GM19240 (cell line): ENCODE measurements around the gene CHTF18.
"Not testable (repeated sequence)": the region's sequence is repeated elsewhere in the genome, so short reads cannot be mapped to it uniquely, and the experiment has no call there.

Experiments used
- DNase-seq: peaks from one replicate; pipeline ENCODE4 v3.0.0; 2011; ENCODE audit warnings: low spot score; ENCODE audit not compliant: insufficient read length

Gene CHTF18

DNA sequence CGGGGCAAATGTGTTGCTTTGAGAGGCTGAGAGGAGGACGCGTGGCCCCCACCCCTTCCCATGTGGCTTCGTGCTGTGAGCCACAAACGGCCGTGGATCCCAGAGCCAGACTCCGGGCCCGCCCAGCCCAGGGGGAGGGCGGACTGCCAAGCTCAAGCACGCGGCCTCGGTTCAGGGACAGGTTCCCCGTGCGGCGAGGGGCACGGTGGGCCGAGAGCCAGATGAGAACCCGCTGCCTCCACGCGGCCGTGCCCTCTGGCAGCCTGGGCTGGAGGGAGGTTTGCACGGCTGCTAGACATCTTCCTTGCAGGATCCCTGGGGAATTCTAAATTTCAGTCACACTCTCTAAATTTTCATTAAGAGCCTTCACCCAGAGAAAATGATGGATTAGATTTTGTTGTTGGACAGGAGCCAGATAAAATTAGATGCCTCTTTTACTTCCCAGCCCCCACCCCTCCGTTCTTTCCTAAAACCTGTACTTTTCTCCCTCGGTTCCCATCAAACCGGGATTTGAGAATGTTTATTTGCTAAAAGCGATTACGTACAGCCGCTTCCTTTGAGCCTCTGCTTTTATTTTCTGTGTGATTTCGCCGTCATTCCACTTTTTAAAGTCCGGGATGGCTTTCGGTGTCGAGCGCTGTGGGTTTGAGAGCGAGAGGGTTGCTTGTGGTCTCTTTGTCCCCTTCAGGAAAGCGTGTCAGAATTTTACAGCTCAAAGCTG, 37.1 kb downstream of the CHTF18 start:
- DNase-seq = no peak

DNA sequence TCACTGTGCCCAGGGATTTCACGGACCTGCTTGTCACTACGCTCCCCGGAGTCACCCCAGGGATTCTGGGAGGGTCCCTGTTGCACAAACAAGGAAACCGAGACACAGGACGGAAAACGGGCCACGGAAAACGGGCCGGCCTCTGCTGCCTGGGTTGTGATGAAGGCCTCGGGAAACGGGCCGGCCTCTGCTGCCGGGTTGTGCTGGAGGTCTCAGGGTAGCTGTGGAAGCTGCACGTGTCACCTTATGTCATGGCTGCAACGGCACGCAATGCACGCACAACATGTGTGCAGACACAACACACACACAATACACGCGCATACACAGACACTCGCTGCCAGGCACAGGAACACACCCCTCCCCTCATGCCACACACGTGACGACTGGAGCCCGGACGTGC, 39.1 kb downstream of the CHTF18 start:
- no peak for DNase-seq

DNA sequence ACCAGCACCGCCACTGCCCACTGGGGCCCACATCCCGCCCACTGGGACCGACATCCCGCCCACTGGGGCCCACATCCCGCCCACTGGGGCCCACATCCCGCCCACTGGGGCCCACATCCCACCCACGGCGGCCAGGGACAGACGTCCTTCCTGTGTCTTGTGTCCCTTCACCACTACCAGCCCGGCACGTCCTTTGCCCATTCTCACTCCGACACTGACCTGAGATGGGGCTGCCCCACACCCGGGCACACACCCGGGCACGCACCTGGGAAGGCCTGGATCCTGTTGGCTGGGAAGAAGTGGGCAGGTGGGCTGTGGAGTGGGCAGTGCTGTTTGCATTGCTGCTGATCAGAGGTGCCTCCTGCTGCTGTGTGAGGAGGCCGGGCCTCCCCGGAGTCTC, 40.5 kb downstream of the CHTF18 start:
- DNase-seq = no peak

DNA sequence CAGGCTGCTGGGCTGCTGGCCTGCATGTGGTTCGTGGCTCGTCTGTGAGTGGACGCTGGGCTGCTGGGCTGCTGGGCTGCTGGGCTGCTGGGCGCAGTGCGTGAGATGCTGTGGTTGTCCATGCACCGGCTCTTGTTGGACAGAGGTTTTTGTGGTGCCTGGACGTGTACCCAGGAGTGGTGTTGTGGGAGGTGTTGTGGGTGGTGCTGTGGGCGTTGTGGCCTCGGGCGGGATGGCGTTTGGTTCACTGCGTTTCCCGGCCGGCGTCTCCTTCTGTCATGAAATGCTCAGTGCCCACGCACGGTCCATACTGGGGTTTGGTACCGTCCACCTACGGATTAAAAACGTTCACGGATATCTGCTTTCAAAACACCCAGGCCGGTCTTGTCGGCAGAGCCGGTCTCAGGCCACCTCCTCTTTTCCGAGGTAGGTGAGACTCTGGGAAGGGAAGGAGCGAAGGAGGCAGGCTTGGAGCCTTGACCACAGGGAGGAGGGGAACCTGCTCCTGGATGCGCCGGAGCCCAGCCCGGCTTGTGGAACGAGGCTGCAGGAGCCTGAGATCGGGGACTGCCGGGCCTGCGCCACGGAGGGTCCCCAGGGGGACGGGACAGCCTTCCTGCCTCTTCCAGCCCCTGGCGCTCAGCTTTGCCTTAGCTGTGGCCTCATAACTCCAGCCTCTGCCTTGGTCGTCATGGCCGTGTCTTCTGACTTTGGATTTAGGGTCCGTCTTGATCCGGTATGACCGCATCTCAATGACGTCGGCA, 41.9 kb downstream of the CHTF18 start:
- no peak for DNase-seq

DNA sequence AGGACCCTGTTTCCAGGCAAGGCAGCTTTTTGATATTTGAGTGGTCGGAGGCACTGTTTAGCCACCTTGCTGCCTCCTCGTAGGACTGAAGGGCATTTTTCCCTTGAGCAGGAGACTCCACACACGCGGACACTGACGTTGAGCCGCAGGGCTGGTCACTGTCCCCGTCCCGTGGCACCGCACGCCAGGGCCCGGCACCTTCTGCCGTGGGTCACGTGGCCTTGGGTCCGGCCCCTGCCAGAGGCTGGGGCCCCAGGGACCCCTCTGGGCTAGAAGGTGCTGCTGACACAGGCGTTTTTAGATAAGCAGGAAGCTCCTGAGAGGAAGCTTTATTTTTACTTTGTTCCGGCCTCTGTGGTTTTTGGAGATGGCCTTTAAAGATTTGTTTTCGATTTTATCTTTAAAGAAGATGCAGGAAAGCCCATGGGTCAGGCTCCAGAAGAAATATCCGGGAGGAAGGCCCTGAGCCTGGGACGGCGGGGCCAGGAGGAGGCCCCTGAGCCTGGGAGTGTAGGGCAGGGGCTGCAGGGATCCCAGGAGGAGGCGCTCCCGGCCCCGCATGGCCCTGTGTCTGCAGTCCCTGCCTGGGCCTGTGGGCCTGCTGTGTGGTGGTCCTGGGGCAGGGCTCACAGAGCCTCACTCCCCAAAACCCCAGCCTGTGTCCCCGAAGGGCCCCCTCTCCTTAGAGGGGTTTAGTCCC, 42.6 kb downstream of the CHTF18 start:
- no peak for DNase-seq

DNA sequence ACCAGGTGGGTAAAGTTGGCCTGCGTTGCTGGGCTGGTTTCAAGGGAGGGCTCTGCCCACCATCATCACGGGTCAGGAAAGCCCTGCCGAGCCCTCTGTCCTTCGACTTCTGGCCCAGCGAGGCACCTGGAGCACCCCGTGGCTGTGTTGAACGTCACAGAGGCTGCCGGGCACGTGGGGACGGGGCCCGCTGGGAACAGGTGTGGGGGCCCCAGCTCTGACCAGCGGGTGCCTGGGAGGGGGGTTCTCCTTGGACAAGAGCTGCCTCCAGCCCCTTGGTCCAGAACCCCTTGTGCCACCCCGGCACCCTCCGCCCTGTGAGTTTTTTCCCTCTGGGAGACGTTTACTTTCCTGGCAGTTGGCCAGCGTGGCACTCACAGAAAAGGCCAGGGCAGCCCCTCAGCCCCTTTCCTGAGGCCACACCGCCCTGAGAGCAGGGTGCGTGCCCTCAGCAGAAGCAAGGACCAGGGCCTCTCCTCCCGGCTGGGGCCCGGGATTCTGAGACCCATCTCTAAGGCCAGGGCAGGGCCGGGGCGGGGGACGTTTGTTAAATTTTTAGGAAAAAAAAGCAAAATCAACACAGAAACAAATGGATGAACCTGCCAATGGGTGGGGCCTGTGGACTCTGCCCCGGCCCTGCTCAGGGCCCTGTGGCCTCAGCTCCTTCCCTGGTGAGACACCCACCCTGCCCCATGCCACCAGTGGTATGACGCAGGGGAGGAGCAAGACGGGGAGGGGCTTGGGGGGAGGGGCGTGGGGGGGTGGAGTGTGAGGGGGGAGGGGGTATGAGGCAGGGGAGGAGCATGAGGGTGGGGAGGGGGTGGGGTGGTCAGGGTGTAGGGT, 43.4 kb downstream of the CHTF18 start:
- no peak for DNase-seq

DNA sequence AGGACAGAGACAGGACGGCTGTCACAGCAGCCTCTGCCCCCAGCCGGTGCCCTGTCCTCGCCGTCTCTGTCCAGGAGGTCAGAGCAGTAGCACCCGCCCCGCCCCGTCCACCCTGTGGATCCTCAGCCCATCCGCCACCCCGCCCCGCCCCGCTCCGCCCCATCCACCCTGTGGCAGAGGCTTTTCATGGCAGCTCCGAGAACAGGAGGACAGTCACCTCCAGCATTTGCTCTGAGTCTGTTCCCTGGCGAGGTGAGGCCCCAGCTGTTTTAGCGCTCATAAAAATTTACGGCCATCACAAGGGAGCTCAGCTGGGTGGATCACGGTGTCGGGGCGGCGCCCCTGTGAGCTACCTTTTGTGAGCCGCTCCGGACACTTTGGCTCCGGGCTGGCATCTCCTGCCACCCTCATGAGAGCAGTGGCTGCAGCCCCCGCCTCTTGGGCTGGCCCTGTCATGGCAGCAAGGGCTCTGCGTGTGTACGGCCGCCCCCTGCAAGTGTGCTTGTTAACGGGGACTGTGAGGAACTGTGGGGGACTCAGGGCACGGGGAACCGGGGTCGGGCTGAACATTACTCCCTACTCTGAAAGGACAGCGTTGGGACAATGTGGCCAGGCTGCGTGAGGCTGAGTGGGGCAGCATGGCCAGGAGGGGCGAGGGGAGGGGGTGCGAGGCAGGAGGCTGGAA, 44.4 kb downstream of the CHTF18 start:
- DNase-seq = no peak

DNA sequence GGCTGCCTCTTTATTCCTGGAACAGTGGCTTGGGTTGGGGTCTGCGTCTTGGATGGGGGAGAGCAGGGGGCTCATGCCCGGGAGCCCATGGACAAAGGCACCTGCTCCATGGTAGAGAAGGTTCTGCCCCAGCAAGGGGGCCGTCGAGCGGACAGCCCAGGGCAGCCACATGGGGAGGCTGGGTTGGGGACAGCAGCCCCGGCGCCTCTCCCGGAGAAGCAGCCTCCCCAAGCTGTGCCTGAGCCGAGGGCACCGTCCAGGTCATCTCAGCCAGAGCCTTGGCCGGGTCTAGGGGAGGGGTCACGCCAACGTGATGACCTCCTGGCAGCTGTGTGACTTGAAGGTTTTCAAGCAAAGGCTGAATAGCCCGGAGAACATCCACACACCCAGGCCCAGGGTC, 45.0 kb downstream of the CHTF18 start:
- DNase-seq = no peak

DNA sequence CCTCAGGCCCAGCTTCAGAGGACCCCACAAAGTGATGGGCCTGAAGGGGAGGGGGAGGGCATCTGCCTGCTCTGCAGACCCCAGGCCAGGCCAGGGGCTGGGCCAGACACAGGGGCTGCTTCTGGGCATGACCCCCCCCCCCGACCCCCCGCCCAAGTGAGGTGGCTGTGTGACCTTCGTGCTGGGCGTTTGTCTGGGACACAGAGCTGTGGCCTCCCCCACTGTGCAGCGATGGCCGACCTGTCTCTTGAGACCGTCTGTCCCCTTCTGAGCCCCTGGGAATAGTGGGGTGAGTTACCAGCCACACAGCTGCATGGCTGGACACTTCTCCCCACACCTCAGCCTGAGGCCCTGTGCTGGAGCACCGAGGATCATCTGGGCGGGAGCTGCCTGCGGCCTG, 47.0 kb downstream of the CHTF18 start:
- DNase-seq = no peak

DNA sequence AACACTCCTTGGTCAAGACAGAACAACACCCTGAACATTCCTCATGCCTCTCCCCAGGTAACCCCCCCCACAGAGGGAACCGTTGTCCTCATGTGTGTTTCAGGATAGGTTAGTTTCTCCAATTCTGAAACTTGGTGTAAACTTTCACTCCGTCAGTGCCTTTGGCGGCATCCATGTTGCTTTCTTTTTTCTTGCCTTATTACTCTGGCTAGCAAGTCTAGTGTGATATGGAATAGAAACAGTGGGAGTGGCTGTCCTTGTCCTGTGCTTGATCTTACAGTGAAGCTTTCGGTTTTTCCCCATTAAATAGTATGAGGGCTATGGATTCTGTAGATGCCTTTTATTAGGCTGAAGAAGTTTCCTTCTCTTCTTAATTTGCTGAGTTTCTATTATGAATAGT, 47.8 kb downstream of the CHTF18 start:
- no peak for DNase-seq

DNA sequence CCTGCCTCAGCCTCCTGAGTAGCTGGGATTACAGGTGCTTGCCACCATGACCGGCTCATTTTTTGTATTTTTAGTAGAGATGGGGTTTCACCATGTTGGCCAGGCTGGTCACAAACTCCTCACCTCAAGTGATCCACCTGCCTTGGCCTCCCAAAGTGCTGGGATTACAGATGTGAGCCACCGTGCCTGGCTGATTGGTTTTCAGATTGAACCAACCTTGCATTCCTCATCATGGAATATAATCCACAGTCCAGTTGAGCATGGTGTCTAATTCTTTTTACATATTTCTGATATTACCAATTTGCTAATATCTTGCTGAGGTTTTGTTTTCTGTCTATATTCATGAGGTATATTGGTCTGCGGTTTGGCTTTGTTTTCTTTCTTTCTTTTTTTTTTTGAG, 48.4 kb downstream of the CHTF18 start:
- DNase-seq = not testable (repeated sequence)

DNA sequence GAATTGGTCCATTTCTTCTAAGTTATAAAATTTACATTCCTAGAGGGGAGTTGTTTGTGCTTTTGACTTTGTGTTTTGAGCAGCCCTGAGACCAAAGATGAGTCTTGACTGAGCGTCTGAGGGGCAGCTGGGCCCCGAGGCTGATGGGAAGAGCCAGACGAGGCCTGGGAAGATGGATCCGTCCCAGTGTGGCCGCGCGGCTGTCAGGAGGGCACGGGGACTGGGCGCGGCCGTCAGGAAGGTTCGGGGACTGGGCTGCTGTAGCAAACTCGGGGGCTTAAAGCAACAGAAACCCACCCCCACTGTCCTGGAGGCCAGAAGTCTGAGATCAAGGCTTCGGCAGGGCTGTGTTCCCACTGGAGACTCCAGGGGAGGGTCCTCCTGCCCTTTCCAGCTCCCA, 50.3 kb downstream of the CHTF18 start:
- no peak for DNase-seq

DNA sequence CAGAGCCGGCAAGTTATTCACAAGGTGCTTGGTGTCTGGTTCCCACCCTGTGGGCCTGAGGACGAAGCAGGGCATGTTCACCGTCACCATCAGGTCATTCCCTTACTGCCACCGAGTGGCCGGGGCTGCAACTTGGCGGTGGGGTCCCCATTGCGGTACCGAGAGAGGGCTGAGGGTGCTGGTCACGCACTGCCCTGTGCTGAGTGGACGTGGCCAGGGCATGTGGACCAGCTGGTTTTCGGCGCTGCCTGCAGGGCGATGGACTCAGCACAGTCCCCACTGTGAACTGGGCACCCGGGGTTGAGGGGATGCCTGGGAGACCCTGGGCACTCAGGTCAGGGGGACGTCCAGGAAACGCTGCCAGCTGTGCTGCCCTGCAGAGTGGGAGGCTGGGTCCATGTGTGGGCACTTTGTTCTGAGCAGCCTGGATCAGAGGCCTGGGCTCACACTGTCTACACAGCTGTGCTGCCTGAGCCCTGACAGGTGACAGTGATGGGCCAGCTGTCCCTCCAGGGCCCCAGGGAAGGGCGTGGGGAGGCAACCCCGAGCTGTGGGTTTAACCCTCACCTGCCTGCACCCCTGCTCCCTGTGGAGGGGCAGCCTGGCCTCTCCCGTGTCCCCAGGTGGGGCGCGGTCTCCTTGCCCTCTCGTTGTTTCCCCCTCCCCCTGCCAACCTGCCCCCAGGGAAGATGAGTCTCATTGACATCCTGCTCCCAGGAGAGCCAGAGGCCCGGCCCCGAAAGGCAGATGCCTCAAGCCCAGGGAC, 51.4 kb downstream of the CHTF18 start:
- no peak for DNase-seq

DNA sequence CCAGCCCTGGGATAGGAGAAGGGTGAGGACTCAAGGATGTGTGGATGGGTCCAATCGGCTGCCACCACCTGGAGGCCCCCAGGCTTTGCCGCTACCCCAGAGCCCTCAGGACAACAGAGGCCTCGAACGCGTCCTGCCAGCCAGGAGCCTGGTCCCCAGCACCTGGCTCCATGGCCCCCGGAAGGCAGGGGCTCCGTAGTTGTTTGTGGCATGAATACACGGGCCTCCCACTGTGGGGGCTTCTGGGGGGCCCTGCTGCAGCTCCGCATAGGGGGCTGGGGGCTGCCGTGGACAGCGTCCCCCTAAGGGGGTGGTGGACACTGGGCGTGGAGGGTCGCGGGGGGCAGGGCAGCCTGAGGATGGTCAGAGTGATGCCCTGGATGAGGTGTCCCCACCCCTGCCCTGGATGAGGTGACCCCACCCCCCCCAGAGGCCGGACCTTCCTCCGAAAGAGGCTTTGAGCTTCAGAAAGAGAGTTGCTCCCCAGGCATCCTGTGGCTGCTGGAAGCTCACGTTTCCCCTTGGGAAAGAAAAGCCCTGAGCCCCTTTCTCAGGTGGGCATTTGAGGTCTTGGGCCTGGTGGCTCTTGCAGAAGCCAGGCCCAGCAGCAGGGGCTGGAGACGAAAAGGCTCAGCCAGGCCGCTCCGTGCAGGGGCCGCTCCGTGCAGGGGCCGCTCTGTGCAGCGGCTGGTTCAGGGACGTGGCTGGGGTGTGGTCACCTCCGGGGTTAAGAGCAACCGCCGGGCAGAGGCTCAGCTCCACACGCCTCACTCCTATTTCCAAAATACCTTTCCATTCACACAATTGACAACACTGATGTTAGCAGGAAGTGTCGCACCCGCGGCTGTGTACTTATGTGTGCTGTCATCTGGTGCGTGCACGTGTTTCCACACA, 52.4 kb downstream of the CHTF18 start:
- no peak for DNase-seq

DNA sequence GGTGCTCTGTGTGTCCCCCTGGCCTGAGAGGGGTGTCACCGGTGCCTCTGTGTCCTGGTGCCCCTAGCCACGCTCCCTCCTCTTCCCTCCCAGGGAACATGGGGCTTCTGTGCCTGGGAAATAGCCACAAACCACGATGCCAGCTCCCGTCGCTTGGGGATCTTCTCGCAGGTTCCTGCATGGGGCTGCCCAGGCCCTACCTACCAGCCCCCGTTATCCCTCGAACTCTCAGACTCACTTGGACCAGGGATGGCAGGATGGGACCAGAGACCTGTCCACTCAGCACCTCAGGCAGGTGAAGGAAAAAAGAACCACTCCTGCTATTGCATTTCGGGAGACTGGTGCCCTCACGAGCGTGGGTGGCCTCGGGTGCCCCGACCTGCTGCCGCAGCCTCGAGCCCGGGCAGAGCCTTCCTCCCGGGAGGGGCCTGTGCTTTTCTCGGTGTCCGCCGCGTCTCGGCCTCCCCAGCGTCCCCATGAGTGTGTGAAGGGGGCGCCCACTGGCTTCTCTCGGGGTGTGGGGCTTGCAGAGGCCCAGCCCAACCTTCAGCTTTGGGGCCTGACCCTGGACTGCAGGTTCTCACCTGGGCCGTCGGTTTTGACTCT, 53.1 kb downstream of the CHTF18 start:
- no peak for DNase-seq

DNA sequence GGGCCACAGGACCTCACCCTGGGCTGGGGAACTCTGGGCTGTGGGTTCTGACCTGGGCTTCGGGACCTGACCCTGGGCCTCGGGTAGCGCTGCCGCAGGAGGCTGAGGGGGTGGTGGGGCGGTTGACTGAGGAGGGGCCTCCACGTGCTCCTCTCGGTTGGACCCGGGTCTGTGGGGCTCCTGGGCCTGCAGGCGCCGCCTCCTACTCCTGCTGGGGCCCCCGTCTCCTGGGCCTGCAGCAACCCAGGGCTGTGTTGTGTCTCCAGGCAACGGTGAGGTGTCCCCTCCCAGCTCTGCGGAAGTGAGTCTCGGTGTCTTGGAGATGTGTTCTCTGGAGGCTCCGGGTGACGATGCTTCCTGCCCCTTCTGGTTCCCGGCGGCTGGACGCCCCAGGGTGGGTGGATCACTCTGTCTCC, 53.6 kb downstream of the CHTF18 start:
- no peak for DNase-seq

DNA sequence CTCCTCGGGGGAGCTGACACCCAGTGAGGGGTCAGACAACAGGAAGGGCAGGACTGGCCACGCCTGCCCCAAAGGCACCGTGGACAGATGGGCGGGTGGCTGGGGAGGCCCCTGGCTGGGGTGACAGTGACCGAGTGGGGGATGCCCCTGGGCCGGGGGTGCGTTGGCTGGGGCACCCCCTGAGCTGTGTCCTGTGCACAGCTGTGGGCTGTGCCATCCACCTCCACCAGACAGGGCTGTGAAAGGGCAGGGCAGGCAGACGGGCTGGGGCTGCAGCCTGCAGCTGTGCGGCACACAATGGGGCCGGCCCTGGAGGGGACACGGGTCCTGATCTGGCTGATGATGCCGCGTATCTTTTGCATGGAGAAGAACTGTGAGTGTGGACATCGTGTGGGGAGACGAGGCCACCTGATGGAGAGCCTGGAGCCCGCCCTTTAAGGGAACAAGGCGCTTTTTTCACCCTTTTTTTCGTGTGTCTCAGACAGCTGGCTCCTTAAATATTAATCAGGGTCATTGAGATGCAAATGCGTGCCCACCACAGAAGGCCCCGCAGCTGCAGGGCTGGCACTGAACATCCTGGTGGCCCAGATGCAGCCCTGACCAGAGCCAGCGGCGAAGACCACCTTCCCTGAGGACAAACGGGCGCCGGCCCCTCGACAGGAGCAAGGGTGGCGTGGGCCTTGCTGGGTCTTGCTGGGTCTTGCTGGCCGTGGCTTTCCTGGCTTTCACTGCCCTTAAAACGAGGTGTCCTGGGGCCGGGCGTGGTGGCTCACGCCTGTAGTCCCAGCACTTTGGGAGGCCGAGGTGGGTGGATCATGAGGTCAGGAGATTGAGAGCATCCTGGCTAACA, 54.5 kb downstream of the CHTF18 start:
- no peak for DNase-seq

DNA sequence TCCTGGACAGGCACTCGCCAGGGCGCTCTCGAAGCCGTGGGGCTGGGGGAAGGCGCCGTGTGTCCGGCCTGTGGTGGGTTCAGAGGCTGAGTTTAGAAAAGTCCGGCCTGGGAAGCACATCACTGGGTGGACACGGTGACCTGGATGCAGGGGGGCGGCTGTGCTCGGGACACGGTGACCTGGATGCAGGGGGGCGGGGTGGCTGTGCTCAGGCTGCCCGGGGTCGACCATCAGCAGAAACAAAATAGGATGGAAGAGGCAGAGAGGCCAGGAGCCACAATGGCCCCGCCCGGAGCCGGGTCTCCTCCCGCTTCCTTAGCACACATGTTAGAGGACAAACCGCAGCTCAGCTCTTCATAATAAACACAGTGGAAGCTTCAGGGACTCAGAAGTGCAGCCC, 55.4 kb downstream of the CHTF18 start:
- DNase-seq = no peak
